MCF 10A (cell line): ENCODE results near the gene ARF1. TPM values are rescaled to one million over a fixed set of nuclear protein-coding genes. Genes with fewer than 3 reads are reported as not detected.

Experiments
- BruUV-seq: library from RNA; stranded (reverse); fragments of 400-500 nt; replicated peaks from 2 replicates; lab custom pipeline; 2021; lab: Mats Ljungman, UMichigan
- CTCF ChIA-PET: fragments of 300-600 bp; sonication (Branson Sonifier 250); formaldehyde crosslinking; extraction: SDS; loops from one replicate; lab custom pipeline; 2021; ENCODE audit warnings: antibody characterized with exemption, inconsistent platforms; lab: Yijun Ruan, JAX
- POLR2A ChIA-PET: fragments of 300-600, 350-650 bp; sonication (Branson Sonifier 250); formaldehyde crosslinking; extraction: SDS; loops from one replicate; lab custom pipeline; 2020; ENCODE audit warnings: antibody characterized with exemption, inconsistent platforms; lab: Yijun Ruan, JAX
- DNase-seq: peaks from one replicate; pipeline ENCODE4 v3.0.0-alpha.2; 2018; ENCODE audit not compliant: unreplicated experiment
- H3K27ac Mint-ChIP-seq: one replicate; pipeline ENCODE4 v1.8.0; 2022; ENCODE audit warnings: mild to moderate bottlenecking, low read depth, mixed read lengths; ENCODE audit not compliant: unreplicated experiment
- H3K27me3 Mint-ChIP-seq: one replicate; pipeline ENCODE4 v1.8.0; 2022; ENCODE audit warnings: mixed read lengths; ENCODE audit not compliant: insufficient read depth, unreplicated experiment
- H3K36me3 Mint-ChIP-seq: one replicate; pipeline ENCODE4 v1.8.0; 2022; ENCODE audit warnings: mild to moderate bottlenecking, moderate library complexity, mixed read lengths; ENCODE audit not compliant: insufficient read depth, unreplicated experiment
- H3K4me1 Mint-ChIP-seq: one replicate; pipeline ENCODE4 v1.8.0; 2022; ENCODE audit warnings: mixed read lengths; ENCODE audit not compliant: insufficient read depth, unreplicated experiment
- H3K4me3 Mint-ChIP-seq: one replicate; pipeline ENCODE4 v1.8.0; 2022; ENCODE audit warnings: mild to moderate bottlenecking, moderate library complexity, mixed read lengths; ENCODE audit not compliant: unreplicated experiment
- H3K9me3 Mint-ChIP-seq: one replicate; pipeline ENCODE4 v1.8.0; 2022; ENCODE audit warnings: mixed read lengths; ENCODE audit not compliant: unreplicated experiment
- CTCF ChIP-seq: fragments of 200-600 bp; IDR thresholded peaks from one replicate; pipeline ENCODE4 v1.8.0; 2022; ENCODE audit warnings: antibody characterized with exemption, mild to moderate bottlenecking; ENCODE audit not compliant: unreplicated experiment
- intact Hi-C: fragments of 100-400 bp; cut with micrococcal nuclease; formaldehyde crosslinking; loops from 2 replicates; pipeline ENCODE4 v1.14.1; 2022
- total RNA-seq: library from RNA; stranded (reverse); gene quantifications from 2 replicates; pipeline ENCODE4 v1.2.3, GENCODE V29; 2022

Gene ARF1
- total RNA-seq, 1 experiment from 2014 or later, result 870 TPM

GRCh38 chr1:228076796-228077430 is 5.6 kb upstream of the ARF1 start:
- Mint-ChIP-seq H3K36me3 (peaks cover 6% of the 10 kb centered on the region), H3K27me3 (no peaks in the 10 kb centered on the region), H3K4me1 (peaks cover 20% of the 10 kb centered on the region), H3K4me3 (no peak overlapping the region), H3K9me3 (no peaks in the 10 kb centered on the region), H3K27ac (no peak overlapping the region)
- CTCF ChIA-PET, result interaction anchor here (0.6 to 2.6 kb wide), 8 partner anchors 13 to 86 kb away, joined by 3 to 32 read pairs (median 3); partner anchors contain the start of gene WNT3A
- TF ChIP-seq CTCF, result no peak
- no peak for DNase-seq
- no TSS peak for BruUV-seq
- intact Hi-C loops, result no loop called here
- POLR2A ChIA-PET, result interaction anchor here (0.9 to 2.2 kb wide), 4 partner anchors 11 to 77 kb away, joined by 3 to 6 read pairs (median 4); no protein-coding TSS in a partner anchor

- intact Hi-C loops, result no loop called here
- H3K9me3 Mint-ChIP-seq, result no peaks in the 10 kb centered on the region
- POLR2A ChIA-PET, result interaction anchor here (0.6 to 2.2 kb wide), 5 partner anchors 32 to 78 kb away, joined by 3 to 6 read pairs (median 4); no protein-coding TSS in a partner anchor
- CTCF ChIA-PET, result interaction anchor here (0.6 to 2.6 kb wide), 8 partner anchors 13 to 541 kb away, joined by 3 to 32 read pairs (median 5); partner anchors contain the start of gene WNT3A
- H3K4me1 Mint-ChIP-seq, result peaks cover 20% of the 10 kb centered on the region
- peaks cover 12% of the 10 kb centered on the region for H3K36me3 Mint-ChIP-seq
- H3K4me3 Mint-ChIP-seq, result no peak overlapping the region
- H3K27me3 Mint-ChIP-seq, result no peaks in the 10 kb centered on the region
- DNase-seq, result no peak
- no peak for TF ChIP-seq CTCF
- no TSS peak for BruUV-seq
- H3K27ac Mint-ChIP-seq, result no peak overlapping the region
Measured at GRCh38 chr1:228077565-228078330, 4.8 kb upstream of the ARF1 start.

- Mint-ChIP-seq H3K4me3 (peak overlapping the region; percentile 26), H3K27ac (no peak overlapping the region), H3K27me3 (no peaks in the 10 kb centered on the region), H3K9me3 (no peaks in the 10 kb centered on the region), H3K36me3 (peaks cover 19% of the 10 kb centered on the region), H3K4me1 (peaks cover 22% of the 10 kb centered on the region)
- no peak for DNase-seq
- ChIA-PET POLR2A (interaction anchor here (0.7 kb wide), 1 partner anchor 35 kb away, joined by 3 read pairs; no protein-coding TSS in a partner anchor), CTCF (interaction anchor here (0.9 to 1.9 kb wide), 4 partner anchors 14 to 316 kb away, joined by 3 to 13 read pairs (median 4); no protein-coding TSS in a partner anchor)
- intact Hi-C loops, result no loop called here
- BruUV-seq, result no TSS peak
- no peak for TF ChIP-seq CTCF
Measured at GRCh38 chr1:228079013-228079412, 3.5 kb upstream of the ARF1 start.
